Effector CD8-positive, alpha-beta T cell (primary cell): ENCODE results near the gene ABLIM1.

Experiments
- DNase-seq: peaks from one replicate; lab custom pipeline; 2025; lab: John Stamatoyannopoulos, UW

Gene ABLIM1

GRCh38 chr10:114489521-114490310 lies 168.4 kb downstream of the ABLIM1 start:
- DNase-seq: no peak

GRCh38 chr10:114487815-114488536 lies 170.1 kb downstream of the ABLIM1 start:
- DNase-seq: no peak

GRCh38 chr10:114486938-114487814 lies 170.9 kb downstream of the ABLIM1 start:
- no peak for DNase-seq

GRCh38 chr10:114485696-114486400 lies 172.2 kb downstream of the ABLIM1 start:
- DNase-seq: no peak

- no peak for DNase-seq
Observed at GRCh38 chr10:114483575-114483974, 174.5 kb downstream of the ABLIM1 start.

- DNase-seq: no peak
Observed at GRCh38 chr10:114482480-114483304, 175.4 kb downstream of the ABLIM1 start.

GRCh38 chr10:114481055-114481454 lies 177.0 kb downstream of the ABLIM1 start:
- DNase-seq: no peak

GRCh38 chr10:114479836-114480235 lies 178.2 kb downstream of the ABLIM1 start:
- DNase-seq: no peak

- DNase-seq: no peak
Observed at GRCh38 chr10:114479307-114479706, 178.8 kb downstream of the ABLIM1 start.

GRCh38 chr10:114478281-114478680 lies 179.8 kb downstream of the ABLIM1 start:
- DNase-seq: no peak

GRCh38 chr10:114477285-114477684 lies 180.8 kb downstream of the ABLIM1 start:
- DNase-seq: no peak

- DNase-seq: no peak
Observed at GRCh38 chr10:114474989-114475388, 183.1 kb downstream of the ABLIM1 start.

- DNase-seq: no peak
Observed at GRCh38 chr10:114473776-114474175, 184.3 kb downstream of the ABLIM1 start.

- no peak for DNase-seq
Observed at GRCh38 chr10:114472877-114473253, 185.2 kb downstream of the ABLIM1 start.

- no peak for DNase-seq
Observed at GRCh38 chr10:114471906-114472876, 185.9 kb downstream of the ABLIM1 start.

GRCh38 chr10:114470956-114471905 lies 186.8 kb downstream of the ABLIM1 start:
- DNase-seq: peak; percentile 50

GRCh38 chr10:114470361-114470760 lies 187.7 kb downstream of the ABLIM1 start:
- DNase-seq: no peak

- no peak for DNase-seq
Observed at GRCh38 chr10:114458955-114459354, 199.1 kb downstream of the ABLIM1 start.
